Forelimb muscle (tissue), 1 donor: Measurements from ENCODE around the gene LRRC8B. TPM values are rescaled to one million over a fixed set of nuclear protein-coding genes. Genes with fewer than 3 reads are reported as not detected.

Experiments
- DNase-seq: peaks from one replicate; pipeline ENCODE4 v3.0.0-alpha.2; 2013; ENCODE audit warnings: low read depth
- polyA plus RNA-seq: library from polyadenylated mRNA; unstranded; fragments of 120-200 nt; gene quantifications from one replicate; pipeline ENCODE4 v1.2.1, GENCODE V29; 2013; ENCODE audit not compliant: insufficient read length

Gene LRRC8B
- polyA plus RNA-seq, 1 donor = 3.1 TPM

GRCh38 chr1:89546934-89547562 is 22.4 kb downstream of the LRRC8B start:
- DNase-seq = no peak

GRCh38 chr1:89547563-89548116 is 23.0 kb downstream of the LRRC8B start:
- DNase-seq = no peak

- no peak for DNase-seq
Observed at GRCh38 chr1:89548122-89548857, 23.7 kb downstream of the LRRC8B start.

GRCh38 chr1:89550995-89551394 is 26.4 kb downstream of the LRRC8B start:
- DNase-seq = no peak

GRCh38 chr1:89552471-89553081 is 27.9 kb downstream of the LRRC8B start:
- no peak for DNase-seq

- DNase-seq = no peak
Observed at GRCh38 chr1:89553157-89553556, 28.5 kb downstream of the LRRC8B start.

GRCh38 chr1:89555550-89555949 is 30.9 kb downstream of the LRRC8B start:
- no peak for DNase-seq

GRCh38 chr1:89556726-89557444 is 32.3 kb downstream of the LRRC8B start:
- DNase-seq = no peak

- DNase-seq = no peak
Observed at GRCh38 chr1:89557445-89557825, 32.8 kb downstream of the LRRC8B start.

- no peak for DNase-seq
Observed at GRCh38 chr1:89557956-89558355, 33.3 kb downstream of the LRRC8B start.

GRCh38 chr1:89563957-89564604 is 39.5 kb downstream of the LRRC8B start:
- no peak for DNase-seq

GRCh38 chr1:89565521-89565920 is 40.9 kb downstream of the LRRC8B start:
- no peak for DNase-seq

GRCh38 chr1:89566761-89567174 is 42.1 kb downstream of the LRRC8B start:
- no peak for DNase-seq

GRCh38 chr1:89567797-89568196 is 43.2 kb downstream of the LRRC8B start:
- DNase-seq = no peak

- DNase-seq = no peak
Observed at GRCh38 chr1:89573410-89573809, 48.8 kb downstream of the LRRC8B start.

GRCh38 chr1:89574621-89575020 is 50.0 kb downstream of the LRRC8B start:
- DNase-seq = no peak

- DNase-seq = no peak
Observed at GRCh38 chr1:89575207-89575606, 50.6 kb downstream of the LRRC8B start.

- no peak for DNase-seq
Observed at GRCh38 chr1:89576013-89576412, 51.4 kb downstream of the LRRC8B start.

- DNase-seq = no peak
Observed at GRCh38 chr1:89578151-89578550, 53.5 kb downstream of the LRRC8B start.

- DNase-seq = no peak
Observed at GRCh38 chr1:89578946-89579684, 54.5 kb downstream of the LRRC8B start.

- no peak for DNase-seq
Observed at GRCh38 chr1:89580036-89580435, 55.4 kb downstream of the LRRC8B start.
